Kidney (tissue), 14 donors: ENCODE measurements around the gene WAS. TPM values are rescaled to one million over a fixed set of nuclear protein-coding genes. Genes with fewer than 3 reads are reported as not detected.

ENCODE experiments used
- DNase-seq, 5 donors: peaks; one replicate each; pipeline ENCODE4 v3.0.0-alpha.2; 2013 to 2020
- FAIRE-seq: peaks from 2 replicates; lab custom pipeline; 2012; peaks lifted over from hg19 to GRCh38; lab: Jason Lieb, UNC
- H3K27ac ChIP-seq, 2 donors: one replicate each; pipeline ENCODE4 v1.7.0; 2013; ENCODE audit warnings: low read depth in 2 of 2, low read length in 2 of 2, inconsistent platforms in 1 of 2
- H3K27me3 ChIP-seq: one replicate; pipeline ENCODE4 v1.7.1; 2013; ENCODE audit warnings: low read length, inconsistent platforms; ENCODE audit not compliant: control insufficient read depth, insufficient read depth
- H3K36me3 ChIP-seq, 3 donors: one replicate each; pipeline versions ENCODE4 v1.7.0 to v1.7.1; 2013; ENCODE audit warnings: low read length in 3 of 3, control low read depth in 1 of 3, inconsistent platforms in 1 of 3; ENCODE audit not compliant: insufficient read depth in 3 of 3, control insufficient read depth in 2 of 3
- H3K4me1 ChIP-seq, 3 donors: one replicate each; pipeline versions ENCODE4 v1.7.0 to v1.7.1; 2013; ENCODE audit warnings: low read length in 3 of 3, inconsistent platforms in 1 of 3, low read depth in 1 of 3; ENCODE audit not compliant: control insufficient read depth in 2 of 3, insufficient read depth in 2 of 3
- H3K4me3 ChIP-seq, 3 donors: one replicate each; pipeline versions ENCODE4 v1.7.0 to v1.8.1; 2013; ENCODE audit warnings: low read length in 3 of 3, control low read depth in 1 of 3, inconsistent platforms in 1 of 3
- H3K9ac ChIP-seq, 3 donors: one replicate each; pipeline versions ENCODE4 v1.7.0 to v1.7.1; 2013; ENCODE audit warnings: low read length in 3 of 3, control low read depth in 1 of 3, inconsistent platforms in 1 of 3
- H3K9me3 ChIP-seq, 3 donors: one replicate each; pipeline versions ENCODE4 v1.7.0 to v1.7.1; 2013; ENCODE audit warnings: low read length in 3 of 3, control low read depth in 1 of 3, inconsistent platforms in 1 of 3; ENCODE audit not compliant: control insufficient read depth in 2 of 3, insufficient read depth in 1 of 3
- CTCF ChIP-seq: IDR thresholded peaks from 3 replicates; pipeline ENCODE4 v1.5.1; 2012; ENCODE audit warnings: mild to moderate bottlenecking, moderate library complexity, borderline replicate concordance; ENCODE audit not compliant: insufficient read depth; ENCODE audit errors: extremely low read depth
- intact Hi-C: fragments of 100-400 bp; cut with DNase I; formaldehyde crosslinking; loops from one replicate; pipeline ENCODE4 v1.11.1; 2022
- polyA plus RNA-seq: library from polyadenylated mRNA; stranded (reverse); fragments of 350-450 nt; fragmentation: Illumina TruSeq; extraction: RNeasy Lipid Tissue Mini Kit (QIAGEN cat#74804); gene quantifications from one replicate; pipeline ENCODE4 v1.2.3, GENCODE V29; 2014; ENCODE audit warnings: low read depth, low replicate concordance; ENCODE audit not compliant: insufficient read depth
- total RNA-seq: library from RNA; stranded (reverse); fragmentation: NEBNext Ultra II Directional; extraction: Animal tissue kit (Norgen Biotek cat#: 25700); gene quantifications from one replicate; pipeline ENCODE4 v1.2.1, GENCODE V29; 2021
- donor health status: control.
- donor health status: control.
- donor health status: control.
- donor health status: control.
- donor health status: control.
- donor health status: DM: yes; HTN: yes; CAD: no.
- donor health status: Normal renal cell carcinoma (clear cell type).

WAS gene
- total and polyA plus RNA-seq, 2 donors from 2014 or later: 2.2 to 14.2 TPM

GRCh38 chrX:48702032-48702431, 18.4 kb downstream of the WAS start:
- H3K4me1 ChIP-seq: no peaks in the 10 kb centered on the region
- DNase-seq (no peak), FAIRE-seq (no peak)
- no peak overlapping the region for H3K9ac ChIP-seq
- H3K27me3 ChIP-seq: no peaks in the 10 kb centered on the region
- no peak for TF ChIP-seq CTCF
- no peak overlapping the region for H3K27ac ChIP-seq
- no peak overlapping the region for H3K4me3 ChIP-seq
- H3K36me3 ChIP-seq: peaks cover 0 to 8% (median 8%) of the 10 kb centered on the region in 3 donors
- H3K9me3 ChIP-seq: no peaks in the 10 kb centered on the region
- intact Hi-C loops: no loop called here

DNA sequence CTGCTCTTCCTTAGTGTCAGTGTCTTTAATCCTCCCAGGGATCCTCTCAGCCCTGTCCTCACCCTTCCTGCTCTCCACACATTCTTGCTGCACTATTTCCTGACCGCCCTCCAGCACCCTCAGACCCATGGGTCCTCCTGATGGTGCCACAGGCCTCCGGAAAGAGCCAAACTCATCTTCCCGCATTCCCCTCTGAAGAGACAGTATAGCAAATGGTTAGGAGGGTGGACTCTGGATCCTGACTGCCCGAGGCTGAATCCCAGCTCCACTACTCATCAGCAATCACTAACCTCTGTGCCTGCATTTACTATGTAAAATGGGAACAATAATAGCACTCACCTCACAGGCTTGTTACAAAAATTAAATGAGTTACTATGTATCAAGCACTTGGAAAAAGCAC, 19.1 kb downstream of the WAS start:
- H3K9me3 ChIP-seq: no peaks in the 10 kb centered on the region
- no peak for TF ChIP-seq CTCF
- no peak overlapping the region for H3K9ac ChIP-seq
- FAIRE-seq: no peak
- no peaks in the 10 kb centered on the region for H3K27me3 ChIP-seq
- no peak for DNase-seq
- intact Hi-C loops: no loop called here
- H3K36me3 ChIP-seq: peaks cover 0 to 8% (median 8%) of the 10 kb centered on the region in 3 donors
- no peaks in the 10 kb centered on the region for H3K4me1 ChIP-seq
- no peak overlapping the region for H3K4me3 ChIP-seq
- no peak overlapping the region for H3K27ac ChIP-seq

GRCh38 chrX:48703228-48703627, 19.6 kb downstream of the WAS start:
- Histone ChIP-seq H3K27me3 (no peaks in the 10 kb centered on the region), H3K4me3 (no peak overlapping the region), H3K4me1 (no peaks in the 10 kb centered on the region), H3K36me3 (peaks cover 0 to 8% (median 8%) of the 10 kb centered on the region in 3 donors), H3K9me3 (no peaks in the 10 kb centered on the region), H3K27ac (no peak overlapping the region), H3K9ac (no peak overlapping the region)
- no peak for FAIRE-seq
- intact Hi-C loops: no loop called here
- no peak for DNase-seq
- no peak for TF ChIP-seq CTCF
